ENCODE results near the gene SPOPL. TPM values are rescaled to one million over a fixed set of nuclear protein-coding genes. Genes with fewer than 3 reads are reported as not detected.

Gene SPOPL
- total and polyA plus RNA-seq, 9 of the 15 experiments (the other 6 are each of a cell fraction or from before 2014, with no cell fraction given) = 0.53 to 6.1 (median 4.1) TPM

GRCh38 chr2:138501425-138502254, at the start of gene SPOPL (continued):
- TF ChIP-seq HCFC1 (IDR thresholded peaks at IDR 0.05; ENCODE audit: low read depth, low read length) (no peak), ZNF23 (CRISPR knock-in tag; IDR thresholded peaks at IDR 0.05) (no peak), BRCA1 (IDR thresholded peaks at IDR 0.05) (no peak), BRCA1 (CRISPR knock-in tag; IDR thresholded peaks at IDR 0.05) (no peak), ATF1 (CRISPR knock-in tag; IDR thresholded peaks at IDR 0.05) (no peak), ATF1 (tag; IDR thresholded peaks at IDR 0.05) (no peak), MITF (IDR thresholded peaks at IDR 0.05) (0 out of 2 replicates have a peak, but pooled peaks have one; percentile 35), ZNF124 (CRISPR knock-in tag; IDR thresholded peaks at IDR 0.05) (no peak), HES1 (IDR thresholded peaks at IDR 0.05; ENCODE audit: low read depth) (no peak), NCOA6 (IDR thresholded peaks at IDR 0.05) (no peak), MTA3 (IDR thresholded peaks at IDR 0.05; ENCODE audit: borderline replicate concordance) (no peak), MIER1 (IDR thresholded peaks at IDR 0.05; ENCODE audit: low read depth) (no peak), STAG1 (CRISPR knock-in tag; IDR thresholded peaks at IDR 0.05; ENCODE audit: borderline replicate concordance) (no peak), ZNF133 (CRISPR knock-in tag; IDR thresholded peaks at IDR 0.05) (no peak), ZNF609 (CRISPR knock-in tag; IDR thresholded peaks at IDR 0.05; ENCODE audit: borderline replicate concordance) (no peak), ZBTB8A (IDR thresholded peaks at IDR 0.05; ENCODE audit: partially characterized antibody) (no peak), POLR2A (conservative IDR thresholded peaks at IDR 0.05) (peak; percentile 91), NFE2 (IDR thresholded peaks at IDR 0.05; ENCODE audit: low read depth) (no peak)
